Spleen (tissue), 11 donors: Measurements from ENCODE around the gene LRRC15. TPM values are rescaled to one million over a fixed set of nuclear protein-coding genes. Genes with fewer than 3 reads are reported as not detected.
A peak's percentile ranks its signal among the peaks of the same experiment; 100 is the strongest.

Source experiments
- DNase-seq: peaks from one replicate; pipeline ENCODE4 v3.0.0-alpha.2; 2020
- H3K27ac ChIP-seq, 8 donors: fragments of 200-600 bp; sonication (generic) in 7 of 8; 1 replicate in 4 of 8; 2 replicates in 4 of 8; pipeline versions ENCODE4 v1.5.0 to v1.8.0; 2016 to 2021; ENCODE audit warnings: inconsistent platforms in 4 of 8, mild to moderate bottlenecking in 4 of 8, moderate library complexity in 1 of 8
- H3K27me3 ChIP-seq, 7 donors: fragments of 200-600 bp; sonication (generic) in 6 of 7; replicated peaks in 1 of 7; 1 replicate in 4 of 7; 2 replicates in 3 of 7; pipeline versions ENCODE4 v1.5.0 to v1.8.0; 2016 to 2021; ENCODE audit warnings: inconsistent platforms in 3 of 7, mild to moderate bottlenecking in 1 of 7
- H3K36me3 ChIP-seq, 6 donors: fragments of 200-600 bp; sonication (generic) in 5 of 6; 1 replicate in 4 of 6; 2 replicates in 2 of 6; pipeline versions ENCODE4 v1.5.0 to v1.8.0; 2016 to 2021; ENCODE audit warnings: inconsistent platforms in 2 of 6
- H3K4me1 ChIP-seq, 6 donors: fragments of 200-600 bp; sonication (generic) in 5 of 6; 1 replicate in 3 of 6; 2 replicates in 3 of 6; pipeline versions ENCODE4 v1.5.0 to v1.8.0; 2016 to 2021; ENCODE audit warnings: inconsistent platforms in 3 of 6
- H3K4me3 ChIP-seq, 8 donors: fragments of 200-600 bp; sonication (generic) in 7 of 8; 1 replicate in 4 of 8; 2 replicates in 4 of 8; pipeline versions ENCODE4 v1.5.0 to v1.8.0; 2016 to 2021; ENCODE audit warnings: inconsistent platforms in 4 of 8, mild to moderate bottlenecking in 4 of 8, moderate library complexity in 2 of 8
- H3K9me3 ChIP-seq, 8 donors: fragments of 200-600 bp; sonication (generic) in 7 of 8; 1 replicate in 4 of 8; 2 replicates in 4 of 8; pipeline versions ENCODE4 v1.5.0 to v1.8.0; 2016 to 2021; ENCODE audit warnings: inconsistent platforms in 4 of 8
- POLR2A ChIP-seq, 3 donors: fragments of 450-650 bp; IDR thresholded peaks; one replicate each; pipeline ENCODE4 v1.5.1; 2017; ENCODE audit warnings: antibody characterized with exemption in 3 of 3, mild to moderate bottlenecking in 1 of 3
- POLR2AphosphoS5 ChIP-seq, 3 donors: sonication (generic); formaldehyde crosslinking; IDR thresholded peaks; one replicate each; pipeline ENCODE4 v1.5.1; 2017; ENCODE audit warnings: antibody characterized with exemption in 3 of 3
- WGBS, 5 donors: extraction: QIAGEN DNeasy Blood & Tissue Kit in 3 of 5; methylation state at CpG; one replicate each; pipeline versions ENCODE4 v1.1.5 to v1.1.7; 2013 to 2018; 5-methylcytosine and 5-hydroxymethylcytosine counted together
- intact Hi-C: fragments of 100-400 bp; cut with DNase I; formaldehyde crosslinking; loops from one replicate; pipeline ENCODE4 v1.15.0; 2023; ENCODE audit warnings: low total_unique reads
- polyA plus RNA-seq, 3 donors: library from polyadenylated mRNA; stranded (reverse); fragments of 200-250 nt; gene quantifications; one replicate each; pipeline ENCODE4 v1.2.1, GENCODE V29; 2013
- total RNA-seq, 7 donors: library from RNA; depleted of rRNA in 3 of 7; stranded (reverse); fragments of >200 nt in 3 of 7; fragmentation: NEBNext Ultra II Directional in 4 of 7; extraction: Animal tissue kit (Norgen Biotek cat#: 25700) in 4 of 7; gene quantifications; one replicate each; pipeline versions ENCODE4 v1.1.0 to v1.2.1, GENCODE V29; 2016 to 2021
- TF ChIP-seq, protein P1 (sequence below), 11 experiments: fragments of 200-600 bp in 7 of 11; fragments of 450-650 bp in 4 of 11; sonication (generic) in 4 of 11; IDR thresholded peaks in 8 of 11; conservative IDR thresholded peaks in 3 of 11; 1 replicate in 7 of 11; 2 replicates in 4 of 11; pipeline versions ENCODE4 v1.4.0 to v1.8.0; 2016 to 2021; ENCODE audit warnings: antibody characterized with exemption in 11 of 11, inconsistent platforms in 4 of 11, mild to moderate bottlenecking in 1 of 11
- donor health status: healthy with polysubstance abuse.
- donor health status: DM: no; HTN: no; CAD: no; lungs with moderate emphysema.
- donor health status: DM: no; HTN: no; CAD: no.
- donor health status: Bipolar disorder and iron deficiency.
- donor health status: healthy.
- donor health status: DM: no; HTN: no; CAD: no.
- donor health status: DM: yes; HTN: yes; CAD: no.

LRRC15 gene
- total and polyA plus RNA-seq, 10 donors = 0.09 to 1.1 (median 0.35) TPM; not detected in 1

DNA sequence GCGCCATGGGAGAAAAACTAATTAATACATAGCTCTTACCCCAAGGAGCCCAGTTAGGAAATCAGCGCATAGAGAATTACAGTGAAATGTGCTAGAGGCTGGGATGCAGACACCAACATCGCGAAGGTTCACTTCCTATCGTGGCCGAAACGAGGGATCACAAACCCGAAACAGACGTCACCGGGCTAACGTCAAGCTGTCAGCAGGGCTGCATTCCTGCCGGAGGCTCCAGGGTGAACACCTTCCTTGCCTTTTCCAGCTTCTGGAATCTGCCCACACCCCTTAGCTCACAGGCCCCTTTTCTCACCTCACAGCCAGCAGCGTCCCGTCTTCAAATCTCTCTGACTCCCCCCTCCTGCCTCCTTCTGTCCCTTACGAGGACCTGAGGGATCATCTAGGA lies 16.5 kb upstream of the LRRC15 start:
- H3K36me3 ChIP-seq = no peaks in the 10 kb centered on the region
- peaks cover 0 to 10% (median 6%) of the 10 kb centered on the region in 8 donors for H3K9me3 ChIP-seq
- no peak overlapping the region for H3K4me3 ChIP-seq
- TF ChIP-seq, protein P1, sequence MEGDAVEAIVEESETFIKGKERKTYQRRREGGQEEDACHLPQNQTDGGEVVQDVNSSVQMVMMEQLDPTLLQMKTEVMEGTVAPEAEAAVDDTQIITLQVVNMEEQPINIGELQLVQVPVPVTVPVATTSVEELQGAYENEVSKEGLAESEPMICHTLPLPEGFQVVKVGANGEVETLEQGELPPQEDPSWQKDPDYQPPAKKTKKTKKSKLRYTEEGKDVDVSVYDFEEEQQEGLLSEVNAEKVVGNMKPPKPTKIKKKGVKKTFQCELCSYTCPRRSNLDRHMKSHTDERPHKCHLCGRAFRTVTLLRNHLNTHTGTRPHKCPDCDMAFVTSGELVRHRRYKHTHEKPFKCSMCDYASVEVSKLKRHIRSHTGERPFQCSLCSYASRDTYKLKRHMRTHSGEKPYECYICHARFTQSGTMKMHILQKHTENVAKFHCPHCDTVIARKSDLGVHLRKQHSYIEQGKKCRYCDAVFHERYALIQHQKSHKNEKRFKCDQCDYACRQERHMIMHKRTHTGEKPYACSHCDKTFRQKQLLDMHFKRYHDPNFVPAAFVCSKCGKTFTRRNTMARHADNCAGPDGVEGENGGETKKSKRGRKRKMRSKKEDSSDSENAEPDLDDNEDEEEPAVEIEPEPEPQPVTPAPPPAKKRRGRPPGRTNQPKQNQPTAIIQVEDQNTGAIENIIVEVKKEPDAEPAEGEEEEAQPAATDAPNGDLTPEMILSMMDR (IDR thresholded peaks at IDR 0.05 in 8 of 11, conservative IDR thresholded peaks at IDR 0.05 in 3 of 11) = no peak
- TF ChIP-seq POLR2A (IDR thresholded peaks at IDR 0.05) (no peak), POLR2AphosphoS5 (IDR thresholded peaks at IDR 0.05) (no peak)
- intact Hi-C loops = no loop called here
- H3K4me1 ChIP-seq = no peaks in the 10 kb centered on the region
- H3K27ac ChIP-seq = no peak overlapping the region
- WGBS, 5 donors = 89 to 93% (median 90%) methylated on average over 15 of the region's 15 CpGs
- peaks cover 0 to 31% (median 0%) of the 10 kb centered on the region in 7 donors for H3K27me3 ChIP-seq
- no peak for DNase-seq

DNA sequence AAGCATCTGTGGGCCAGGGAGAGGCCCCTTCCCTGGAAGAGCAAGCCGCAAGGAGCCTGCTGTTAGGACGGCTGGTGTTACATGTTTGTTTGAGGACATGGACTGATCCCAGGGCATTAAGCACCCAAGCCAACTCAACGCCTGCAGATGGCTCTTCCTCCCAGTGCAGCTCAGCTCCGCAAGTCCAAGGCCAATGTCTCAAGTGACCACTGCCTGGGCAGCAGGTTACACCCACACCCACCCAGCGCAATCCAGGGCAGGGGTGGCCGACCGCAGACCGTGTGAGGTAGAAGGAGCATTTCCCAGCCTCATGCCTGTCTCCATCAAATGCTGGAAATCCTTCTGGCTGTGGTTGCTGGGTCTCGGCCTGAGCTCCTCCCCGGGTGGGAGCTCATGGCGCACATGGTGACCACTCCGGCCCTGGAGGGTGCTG lies 15.0 kb upstream of the LRRC15 start:
- WGBS, 5 donors = 81 to 94% (median 91%) methylated on average over 11 to 12 of the region's 12 CpGs
- DNase-seq = peak; percentile 46
- intact Hi-C loops = no loop called here

DNA sequence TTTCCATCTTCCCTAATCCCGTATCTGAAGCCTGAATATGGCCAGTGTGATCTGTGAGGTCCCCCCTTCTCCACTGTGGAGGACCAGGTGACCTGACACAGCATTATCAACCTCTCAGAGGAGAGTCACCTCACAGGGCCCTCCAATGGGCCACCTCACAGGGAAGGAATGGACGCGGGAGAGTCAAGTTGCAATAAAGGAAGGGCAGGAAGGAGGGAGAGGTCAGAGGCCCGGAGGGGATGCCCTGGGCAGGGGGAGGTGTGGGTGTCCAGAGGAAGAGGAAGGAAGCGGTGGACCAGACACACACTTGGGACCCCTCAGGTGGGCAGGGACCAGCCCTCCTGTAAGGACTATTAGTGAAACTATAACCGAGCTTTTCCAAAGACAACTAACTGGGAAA lies 14.6 kb upstream of the LRRC15 start:
- TF ChIP-seq POLR2A (IDR thresholded peaks at IDR 0.05) (no peak), POLR2AphosphoS5 (IDR thresholded peaks at IDR 0.05) (no peak)
- TF ChIP-seq, protein P1 (IDR thresholded peaks at IDR 0.05 in 8 of 11, conservative IDR thresholded peaks at IDR 0.05 in 3 of 11) = no peak
- intact Hi-C loops = no loop called here
- Histone ChIP-seq H3K36me3 (no peaks in the 10 kb centered on the region), H3K4me3 (no peak overlapping the region), H3K27me3 (peaks cover 0 to 50% (median 0%) of the 10 kb centered on the region in 7 donors), H3K9me3 (no peaks in the 10 kb centered on the region), H3K27ac (no peak overlapping the region), H3K4me1 (no peaks in the 10 kb centered on the region)
- WGBS, 5 donors = 71 to 77% (median 74%) methylated on average over 6 of the region's 6 CpGs
- DNase-seq = peak; percentile 41

More for the DNA sequence above, 15.0 kb upstream of the LRRC15 start:
- Histone ChIP-seq H3K27ac (no peak overlapping the region), H3K36me3 (no peaks in the 10 kb centered on the region), H3K4me1 (no peaks in the 10 kb centered on the region), H3K9me3 (no peaks in the 10 kb centered on the region), H3K4me3 (no peak overlapping the region), H3K27me3 (peaks cover 0 to 46% (median 0%) of the 10 kb centered on the region in 7 donors)
- TF ChIP-seq POLR2AphosphoS5 (IDR thresholded peaks at IDR 0.05) (no peak), POLR2A (IDR thresholded peaks at IDR 0.05) (no peak)
- TF ChIP-seq, protein P1 (IDR thresholded peaks at IDR 0.05 in 8 of 11, conservative IDR thresholded peaks at IDR 0.05 in 3 of 11) = no peak

DNA sequence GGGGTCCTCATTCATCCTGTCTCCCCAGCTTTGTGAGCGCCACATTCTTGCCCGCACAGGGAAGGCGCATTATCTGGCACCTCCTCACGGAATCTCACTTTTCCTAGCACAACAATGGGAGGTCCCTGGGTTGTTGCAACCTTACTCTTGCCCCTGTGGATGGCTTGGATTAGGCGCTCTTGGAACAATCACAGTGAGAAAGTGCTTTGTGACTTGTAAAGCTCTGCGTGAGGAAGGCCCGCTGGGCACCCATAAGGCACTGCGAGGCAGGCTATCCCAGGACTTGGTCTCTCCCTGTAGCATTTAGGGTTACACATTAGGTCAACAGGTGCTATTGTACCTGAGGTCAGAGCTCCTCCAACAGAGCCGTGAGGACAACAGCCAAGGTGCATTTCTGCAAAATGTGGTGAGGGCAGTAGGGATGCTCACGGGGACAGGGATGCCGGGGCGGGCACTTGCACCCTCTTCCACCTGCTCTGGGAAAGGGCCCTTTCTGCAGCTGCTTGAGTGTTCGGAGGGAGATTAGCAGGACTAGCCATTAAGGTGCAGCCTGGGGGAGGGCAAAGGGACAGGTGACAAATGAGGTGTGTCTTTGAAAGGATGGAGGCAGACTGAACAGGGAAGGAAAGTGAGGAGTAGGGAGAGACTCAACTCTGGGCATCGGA lies 13.9 kb upstream of the LRRC15 start:
- WGBS, 5 donors = 89 to 93% (median 91%) methylated on average over 13 to 14 of the region's 14 CpGs
- H3K4me1 ChIP-seq = no peaks in the 10 kb centered on the region
- H3K36me3 ChIP-seq = no peaks in the 10 kb centered on the region
- TF ChIP-seq, protein P1 (IDR thresholded peaks at IDR 0.05 in 8 of 11, conservative IDR thresholded peaks at IDR 0.05 in 3 of 11) = no peak
- no peak for TF ChIP-seq POLR2A (IDR thresholded peaks at IDR 0.05)
- no peak for TF ChIP-seq POLR2AphosphoS5 (IDR thresholded peaks at IDR 0.05)
- H3K27me3 ChIP-seq = peaks cover 0 to 56% (median 0%) of the 10 kb centered on the region in 7 donors
- no peaks in the 10 kb centered on the region for H3K9me3 ChIP-seq
- intact Hi-C loops = no loop called here
- H3K4me3 ChIP-seq = no peak overlapping the region
- DNase-seq = peak; percentile 53
- no peak overlapping the region for H3K27ac ChIP-seq
